Caco-2 (cell line): Measurements from ENCODE around the gene YIPF1. TPM values are rescaled to one million over a fixed set of nuclear protein-coding genes. Genes with fewer than 3 reads are reported as not detected.

Experiments used
- BruUV-seq: library from RNA; stranded (reverse); fragments of 400-500 nt; replicated peaks from 2 replicates; lab custom pipeline; 2021; lab: Mats Ljungman, UMichigan
- CTCF ChIA-PET: fragments of 300-600 bp; sonication (Branson Sonifier 250); formaldehyde crosslinking; loops from one replicate; lab custom pipeline; 2022; ENCODE audit warnings: antibody characterized with exemption; lab: Charles Lee
- POLR2A ChIA-PET: fragments of 300-600 bp; sonication (Branson Sonifier 250); formaldehyde crosslinking; loops from one replicate; lab custom pipeline; 2022; ENCODE audit warnings: antibody characterized with exemption; lab: Charles Lee
- DNase-seq, 2 experiments: peaks; one replicate each; pipeline versions ENCODE4 v3.0.0 to v3.0.0-alpha.2; 2020 to 2022
- H3K27me3 ChIP-seq: replicated peaks from 2 replicates; pipeline ENCODE4 v1.6.0; 2011; ENCODE audit warnings: low read length; ENCODE audit not compliant: control insufficient read depth, insufficient read depth
- H3K36me3 ChIP-seq: 2 replicates; pipeline ENCODE4 v1.5.1; 2011; ENCODE audit warnings: low read length; ENCODE audit not compliant: control insufficient read depth, insufficient read depth
- H3K4me1 ChIP-seq: fragments of 250-450 bp; sonication (Bioruptor Pico); 2 replicates; pipeline ENCODE4 v1.5.1; 2020; ENCODE audit warnings: mild to moderate bottlenecking
- H3K4me3 ChIP-seq: 2 replicates; pipeline ENCODE4 v1.5.1; 2011; ENCODE audit warnings: low read depth, mild to moderate bottlenecking, control low read depth, low read length
- H3K9me3 ChIP-seq: fragments of 250-450 bp; sonication (Bioruptor Pico); 2 replicates; pipeline ENCODE4 v1.5.1; 2020; ENCODE audit warnings: mild to moderate bottlenecking, moderate library complexity
- H3K27ac Mint-ChIP-seq: one replicate; pipeline ENCODE4 v1.8.0; 2022; ENCODE audit warnings: mixed read lengths; ENCODE audit not compliant: unreplicated experiment
- H3K27me3 Mint-ChIP-seq: one replicate; pipeline ENCODE4 v1.8.0; 2022; ENCODE audit warnings: mixed read lengths; ENCODE audit not compliant: insufficient read depth, unreplicated experiment
- H3K36me3 Mint-ChIP-seq: one replicate; pipeline ENCODE4 v1.8.0; 2022; ENCODE audit warnings: mild to moderate bottlenecking, mixed read lengths; ENCODE audit not compliant: insufficient read depth, unreplicated experiment
- H3K4me1 Mint-ChIP-seq: one replicate; pipeline ENCODE4 v1.8.0; 2022; ENCODE audit warnings: low read depth, mixed read lengths; ENCODE audit not compliant: unreplicated experiment
- H3K4me3 Mint-ChIP-seq: one replicate; pipeline ENCODE4 v1.8.0; 2022; ENCODE audit warnings: mild to moderate bottlenecking, moderate library complexity, mixed read lengths; ENCODE audit not compliant: unreplicated experiment
- H3K9me3 Mint-ChIP-seq: one replicate; pipeline ENCODE4 v1.8.0; 2022; ENCODE audit warnings: mixed read lengths; ENCODE audit not compliant: unreplicated experiment
- intact Hi-C: fragments of 100-400 bp; cut with micrococcal nuclease; formaldehyde crosslinking; loops from one replicate; pipeline ENCODE4 v1.10.0; 2022; ENCODE audit not compliant: unreplicated experiment
- total RNA-seq: library from RNA; stranded (reverse); gene quantifications from 2 replicates; pipeline ENCODE4 v1.2.3, GENCODE V29; 2022
- TF ChIP-seq, protein P1 (sequence below), 2 experiments: fragments of 200-600 bp in 1 of 2; IDR thresholded peaks; 1 replicate in 1 of 2; 2 replicates in 1 of 2; pipeline versions ENCODE4 v1.5.1 to v1.8.0; 2011 to 2022; ENCODE audit warnings: antibody characterized with exemption in 1 of 2, control low read depth in 1 of 2, inconsistent platforms in 1 of 2, low read depth in 1 of 2, low read length in 1 of 2, mild to moderate bottlenecking in 1 of 2, moderate library complexity in 1 of 2; ENCODE audit not compliant: insufficient read depth in 1 of 2, severe bottlenecking in 1 of 2, unreplicated experiment in 1 of 2

YIPF1 gene
- total RNA-seq, 1 experiment from 2014 or later = 17.2 TPM

DNA sequence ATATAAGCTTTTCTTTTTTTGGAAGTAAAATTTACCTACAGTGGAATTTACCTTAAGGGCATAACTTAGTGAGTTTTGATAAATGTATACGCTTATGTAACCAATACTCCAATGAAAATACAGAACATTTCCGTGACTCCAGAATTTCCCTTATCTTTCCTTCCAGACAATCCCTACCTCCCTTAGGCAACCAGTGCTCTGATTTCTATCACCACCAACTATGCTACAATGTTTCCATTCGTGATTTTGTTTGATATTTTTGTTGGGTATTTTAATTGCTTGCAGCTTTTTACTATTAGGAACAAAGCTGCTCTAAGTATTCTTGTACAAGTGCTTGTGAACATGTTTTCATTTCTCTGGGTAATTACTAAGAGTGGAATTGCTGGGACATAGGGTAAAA is 41.3 kb upstream of the YIPF1 start:
- H3K4me3 Mint-ChIP-seq = no peak overlapping the region
- H3K4me3 ChIP-seq = no peak overlapping the region
- TF ChIP-seq, protein P1, sequence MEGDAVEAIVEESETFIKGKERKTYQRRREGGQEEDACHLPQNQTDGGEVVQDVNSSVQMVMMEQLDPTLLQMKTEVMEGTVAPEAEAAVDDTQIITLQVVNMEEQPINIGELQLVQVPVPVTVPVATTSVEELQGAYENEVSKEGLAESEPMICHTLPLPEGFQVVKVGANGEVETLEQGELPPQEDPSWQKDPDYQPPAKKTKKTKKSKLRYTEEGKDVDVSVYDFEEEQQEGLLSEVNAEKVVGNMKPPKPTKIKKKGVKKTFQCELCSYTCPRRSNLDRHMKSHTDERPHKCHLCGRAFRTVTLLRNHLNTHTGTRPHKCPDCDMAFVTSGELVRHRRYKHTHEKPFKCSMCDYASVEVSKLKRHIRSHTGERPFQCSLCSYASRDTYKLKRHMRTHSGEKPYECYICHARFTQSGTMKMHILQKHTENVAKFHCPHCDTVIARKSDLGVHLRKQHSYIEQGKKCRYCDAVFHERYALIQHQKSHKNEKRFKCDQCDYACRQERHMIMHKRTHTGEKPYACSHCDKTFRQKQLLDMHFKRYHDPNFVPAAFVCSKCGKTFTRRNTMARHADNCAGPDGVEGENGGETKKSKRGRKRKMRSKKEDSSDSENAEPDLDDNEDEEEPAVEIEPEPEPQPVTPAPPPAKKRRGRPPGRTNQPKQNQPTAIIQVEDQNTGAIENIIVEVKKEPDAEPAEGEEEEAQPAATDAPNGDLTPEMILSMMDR (IDR thresholded peaks at IDR 0.05; ENCODE audit: insufficient read depth in 1 of 2, low read depth in 1 of 2, low read length in 1 of 2, severe bottlenecking in 1 of 2, unreplicated experiment in 1 of 2) = no peak
- H3K4me1 ChIP-seq = peaks cover 20% of the 10 kb centered on the region
- H3K27me3 Mint-ChIP-seq = no peaks in the 10 kb centered on the region
- H3K9me3 Mint-ChIP-seq = peaks cover 6% of the 10 kb centered on the region
- DNase-seq = no peak
- intact Hi-C loops = no loop called here
- H3K27me3 ChIP-seq = no peaks in the 10 kb centered on the region
- peaks cover 10% of the 10 kb centered on the region for H3K4me1 Mint-ChIP-seq
- peaks cover 5% of the 10 kb centered on the region for H3K36me3 Mint-ChIP-seq
- peaks cover 1% of the 10 kb centered on the region; the same call in 1 of the 2 replicates for H3K36me3 ChIP-seq
- no peak overlapping the region for H3K27ac Mint-ChIP-seq
- BruUV-seq = no TSS peak
- ChIA-PET CTCF (no interaction called here), POLR2A (no interaction called here)
- peaks cover 10% of the 10 kb centered on the region; the same call in 1 of the 2 replicates for H3K9me3 ChIP-seq

DNA sequence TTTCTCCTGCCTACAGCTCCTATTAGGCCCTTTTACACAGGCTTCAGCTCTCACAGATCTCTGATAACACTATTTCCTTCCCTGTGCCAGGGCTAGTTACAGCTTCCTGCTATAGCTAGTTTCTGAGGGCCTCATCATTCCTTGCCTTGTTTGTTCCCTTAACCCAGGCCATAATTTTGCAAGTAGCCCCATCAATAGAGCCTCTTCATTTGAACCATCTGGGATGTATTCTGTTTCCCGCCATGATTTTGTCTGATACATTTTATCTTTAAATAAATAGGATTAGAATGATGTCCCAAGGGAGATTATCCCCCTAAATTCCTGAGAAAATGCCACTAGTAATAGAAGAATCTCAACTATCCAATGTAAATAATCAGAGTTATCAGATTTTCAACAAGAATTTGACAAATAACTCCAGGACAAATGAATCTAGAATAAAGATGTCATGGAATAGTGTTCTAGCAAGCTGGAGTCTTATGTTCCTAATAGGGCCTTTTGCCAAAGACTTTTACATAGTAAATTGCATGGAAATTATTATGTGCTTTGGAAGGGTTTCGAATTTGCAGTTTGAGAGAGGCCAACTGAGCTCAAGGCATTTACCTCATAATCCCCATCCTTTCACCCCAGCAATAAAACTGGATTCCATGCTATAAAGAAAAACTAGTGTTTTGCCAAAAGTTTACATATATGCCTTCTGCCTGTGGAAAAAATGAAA is 39.8 kb upstream of the YIPF1 start:
- peaks cover 10% of the 10 kb centered on the region for H3K4me1 Mint-ChIP-seq
- Histone ChIP-seq H3K27me3 (no peaks in the 10 kb centered on the region), H3K36me3 (no peaks in the 10 kb centered on the region), H3K4me1 (peaks cover 20% of the 10 kb centered on the region), H3K9me3 (peaks cover 10% of the 10 kb centered on the region; the same call in 1 of the 2 replicates), H3K4me3 (no peak overlapping the region)
- no peaks in the 10 kb centered on the region for H3K27me3 Mint-ChIP-seq
- no peak overlapping the region for H3K27ac Mint-ChIP-seq
- POLR2A ChIA-PET = no interaction called here
- no peak for DNase-seq
- CTCF ChIA-PET = no interaction called here
- H3K9me3 Mint-ChIP-seq = peaks cover 6% of the 10 kb centered on the region
- TF ChIP-seq, protein P1 (IDR thresholded peaks at IDR 0.05; ENCODE audit: insufficient read depth in 1 of 2, low read depth in 1 of 2, low read length in 1 of 2, severe bottlenecking in 1 of 2, unreplicated experiment in 1 of 2) = no peak
- BruUV-seq = no TSS peak
- intact Hi-C loops = no loop called here
- H3K4me3 Mint-ChIP-seq = no peak overlapping the region
- H3K36me3 Mint-ChIP-seq = no peaks in the 10 kb centered on the region

DNA sequence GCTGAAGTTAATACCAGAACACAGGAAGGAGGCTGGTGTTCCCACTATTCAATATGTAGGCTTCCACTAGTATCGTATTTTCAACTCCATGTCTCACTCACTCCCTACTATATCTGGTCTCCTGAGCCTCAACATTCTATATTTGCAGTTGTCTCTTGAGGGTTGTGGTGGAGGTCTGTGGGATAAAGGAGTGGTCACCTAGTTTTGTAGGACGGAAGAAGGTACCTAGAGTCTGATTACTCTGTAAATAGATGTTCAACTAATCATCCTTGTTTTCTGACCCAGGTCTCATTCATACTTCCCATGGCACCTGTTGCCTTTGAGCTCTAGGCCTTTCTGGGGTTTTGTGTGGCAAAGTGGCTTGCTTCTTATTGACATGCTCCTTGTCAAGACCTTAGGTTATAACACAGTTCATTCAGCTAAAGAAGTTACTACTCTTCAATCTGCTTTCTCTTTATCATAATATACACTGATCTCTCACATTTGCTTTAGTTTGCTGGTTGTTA is 37.8 kb upstream of the YIPF1 start:
- intact Hi-C loops = no loop called here
- Histone ChIP-seq H3K36me3 (no peaks in the 10 kb centered on the region), H3K4me1 (peaks cover 20% of the 10 kb centered on the region), H3K4me3 (no peak overlapping the region), H3K9me3 (no peaks in the 10 kb centered on the region), H3K27me3 (no peaks in the 10 kb centered on the region)
- no peaks in the 10 kb centered on the region for H3K27me3 Mint-ChIP-seq
- no peaks in the 10 kb centered on the region for H3K36me3 Mint-ChIP-seq
- no peak for DNase-seq
- POLR2A ChIA-PET = no interaction called here
- no TSS peak for BruUV-seq
- no peak overlapping the region for H3K27ac Mint-ChIP-seq
- peaks cover 10% of the 10 kb centered on the region for H3K4me1 Mint-ChIP-seq
- no peaks in the 10 kb centered on the region for H3K9me3 Mint-ChIP-seq
- no peak overlapping the region for H3K4me3 Mint-ChIP-seq
- CTCF ChIA-PET = no interaction called here
- TF ChIP-seq, protein P1 (IDR thresholded peaks at IDR 0.05; ENCODE audit: insufficient read depth in 1 of 2, low read depth in 1 of 2, low read length in 1 of 2, severe bottlenecking in 1 of 2, unreplicated experiment in 1 of 2) = no peak
